Large intestine (tissue), 1 donor: ENCODE measurements around the gene FUT4. TPM values are rescaled to one million over a fixed set of nuclear protein-coding genes. Genes with fewer than 3 reads are reported as not detected.

Source experiments
- polyA plus RNA-seq: library from polyadenylated mRNA; unstranded; fragments of 120-200 nt; gene quantifications from one replicate; pipeline ENCODE4 v1.2.1, GENCODE V29; 2013

The FUT4 gene
- polyA plus RNA-seq, 1 donor, result 21.6 TPM

Other genes with a start within 250 kb of the FUT4 start
- gene IZUMO1R, start 239.3 kb upstream of the FUT4 start, polyA plus RNA-seq, result 0.06 TPM
- gene GPR83, start 142.5 kb upstream of the FUT4 start, polyA plus RNA-seq, result 1.2 TPM
- gene MRE11, start 50.1 kb upstream of the FUT4 start, polyA plus RNA-seq, result 21.5 TPM
- 29.3 TPM for gene ANKRD49, start 49.9 kb upstream of the FUT4 start, polyA plus RNA-seq
- gene C11orf97, start 31.5 kb upstream of the FUT4 start, polyA plus RNA-seq, result not detected
- gene PIWIL4, start 23.4 kb downstream of the FUT4 start, polyA plus RNA-seq, result 16.0 TPM
- 15.5 TPM for gene AMOTL1, start 224.4 kb downstream of the FUT4 start, polyA plus RNA-seq